HG03354 (cell line): ENCODE data around the gene DOHH.
"Not testable (repeated sequence)": the region's sequence is repeated elsewhere in the genome, so short reads cannot be mapped to it uniquely, and the experiment has no call there.

Experiments
- ATAC-seq: cut with Tn5 transposase; IDR thresholded peaks from one replicate; pipeline ENCODE4 v1.9.1; 2021; ENCODE audit warnings: mild to moderate bottlenecking; ENCODE audit not compliant: unreplicated experiment, poor library complexity, severe bottlenecking

The DOHH gene

DNA sequence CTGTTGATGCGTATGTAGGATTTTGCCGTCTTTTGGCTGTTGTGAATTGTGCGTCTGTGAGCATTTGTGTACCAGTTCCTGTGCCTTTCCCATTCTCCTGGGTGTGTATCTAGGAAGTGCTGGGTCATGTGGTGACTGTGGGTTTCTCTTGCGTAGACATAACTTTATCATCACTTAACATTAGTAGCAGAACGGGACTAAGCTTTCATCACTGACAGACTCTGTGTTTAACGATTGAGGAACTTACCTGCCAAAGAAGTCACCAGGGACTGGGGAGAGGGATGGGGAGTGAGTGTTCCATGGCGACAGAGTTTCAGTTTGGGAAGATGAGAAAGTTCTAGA lies 20.6 kb upstream of the DOHH start:
- no peak for ATAC-seq

DNA sequence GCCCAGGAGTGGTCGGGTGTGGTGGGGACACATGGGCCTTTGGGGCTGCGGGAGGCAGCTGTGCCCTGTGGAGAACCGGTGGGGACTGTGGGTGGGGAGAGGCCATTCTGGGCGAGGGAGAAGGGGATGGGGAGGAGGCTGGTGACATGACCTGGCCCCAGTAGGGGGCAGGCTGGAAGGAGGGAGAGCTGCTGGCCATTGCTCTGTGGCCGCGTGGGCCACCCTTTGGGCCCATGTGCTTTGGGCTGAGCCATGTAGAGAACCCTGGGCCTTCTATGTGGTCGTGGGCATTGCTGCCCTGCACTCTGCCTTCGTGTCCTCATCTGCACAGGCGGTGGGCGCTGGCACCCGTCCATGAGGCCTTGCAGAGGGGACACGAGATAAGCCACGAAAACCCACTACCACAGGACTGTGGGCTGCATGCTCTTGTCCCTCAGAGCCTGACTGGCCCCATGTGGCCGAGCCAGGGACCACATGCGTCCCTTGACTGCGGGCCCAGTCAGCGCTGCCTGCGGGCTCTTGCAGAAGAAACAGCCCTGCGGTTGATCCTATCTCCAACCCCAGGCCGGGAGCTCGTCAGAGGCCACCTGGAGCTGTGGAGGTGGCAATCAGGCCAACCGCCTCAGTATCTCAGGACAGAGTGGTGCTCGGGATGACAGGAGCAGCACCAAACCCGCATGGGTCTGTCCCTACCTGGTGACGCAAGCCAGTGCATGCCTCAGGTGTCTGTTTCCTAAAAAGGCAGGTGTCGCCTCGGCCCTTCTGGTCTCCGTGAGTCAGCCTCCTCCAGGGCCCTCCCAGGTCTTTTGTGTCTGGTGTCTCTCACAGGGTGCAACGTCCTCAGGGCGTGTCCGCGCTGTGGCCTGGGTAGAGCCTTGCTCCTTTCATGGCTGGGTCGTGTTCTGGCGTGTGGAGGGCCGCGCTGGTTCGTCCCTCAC lies 20.0 kb upstream of the DOHH start:
- ATAC-seq, result no peak

DNA sequence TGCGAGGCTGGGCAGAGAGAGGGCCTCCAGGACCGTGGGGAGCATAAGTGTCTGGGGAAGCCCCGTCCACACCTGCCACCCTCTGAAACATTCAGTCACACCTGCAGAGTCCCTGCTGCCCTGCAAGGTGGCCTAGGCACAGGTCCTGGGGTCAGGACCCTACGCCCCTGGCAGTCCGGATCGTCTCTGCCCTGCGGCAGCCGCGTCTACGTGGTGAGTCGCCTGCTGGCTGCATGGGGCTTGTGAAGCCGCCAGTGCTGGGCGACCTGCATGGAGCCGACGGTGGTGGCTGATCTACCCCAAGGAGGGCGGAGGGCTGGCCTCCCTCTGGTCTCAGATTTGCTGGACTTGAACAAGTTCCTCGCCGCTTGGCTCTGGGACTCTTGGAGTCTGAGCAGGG lies 18.7 kb upstream of the DOHH start:
- ATAC-seq, result no peak

DNA sequence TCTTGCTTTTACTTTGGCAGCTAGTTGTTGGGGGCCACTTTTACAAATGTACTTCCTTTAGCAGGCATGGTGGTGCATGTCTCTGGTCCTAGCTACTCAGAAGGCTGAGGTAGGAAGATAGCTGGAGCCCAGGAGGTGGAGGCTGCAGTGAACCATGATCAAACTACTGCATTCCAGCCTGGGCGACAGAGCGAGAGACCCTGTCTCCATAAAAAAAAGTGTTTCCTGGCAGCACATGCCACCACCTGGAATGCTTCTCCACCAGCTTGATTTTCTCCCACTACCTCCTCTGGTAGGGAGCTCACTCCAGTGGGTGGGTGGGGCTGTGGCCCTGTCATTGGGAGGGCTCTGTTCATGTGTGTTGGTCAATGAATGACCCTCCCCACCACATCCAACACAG lies 18.2 kb upstream of the DOHH start:
- ATAC-seq, result no peak

DNA sequence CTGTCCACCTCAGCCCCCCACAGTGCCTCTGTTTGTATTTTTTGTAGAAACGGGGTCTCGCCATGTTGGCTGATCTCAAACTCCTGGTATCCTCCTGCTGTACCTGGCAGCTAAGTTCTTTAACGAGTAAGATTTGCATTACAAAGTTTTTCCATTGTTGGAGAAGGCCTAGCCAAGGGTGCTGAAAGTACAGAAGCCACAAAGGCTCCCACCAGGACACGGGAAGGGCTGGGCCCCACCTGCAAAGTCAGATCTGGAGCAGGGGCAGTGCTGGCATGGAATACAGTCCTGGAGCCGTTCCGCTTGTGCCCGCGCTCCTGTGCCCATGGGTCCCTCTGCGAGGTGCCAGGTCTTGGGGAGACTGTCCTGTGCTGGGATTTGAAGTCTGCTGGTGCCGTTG lies 17.8 kb upstream of the DOHH start:
- no peak for ATAC-seq

DNA sequence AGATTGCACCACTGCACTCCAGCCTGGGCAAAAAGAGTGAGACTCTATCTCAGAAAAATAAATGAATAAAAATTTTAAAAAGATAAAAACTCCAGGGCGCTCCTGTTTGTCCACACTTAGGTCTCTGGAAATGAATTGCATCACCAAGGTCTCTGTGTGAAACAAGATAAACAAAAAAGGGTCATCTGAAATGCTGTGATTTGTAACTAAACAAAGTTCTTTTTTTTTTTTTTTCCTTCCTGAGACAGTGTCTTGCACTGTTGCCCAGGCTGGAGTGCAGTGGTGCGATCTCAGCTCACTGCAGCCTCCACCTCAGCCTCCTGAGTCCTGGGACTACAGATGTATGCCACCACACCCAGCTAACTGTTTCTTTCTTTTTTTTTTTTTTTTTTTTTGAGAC lies 17.2 kb upstream of the DOHH start:
- ATAC-seq, result no peak

DNA sequence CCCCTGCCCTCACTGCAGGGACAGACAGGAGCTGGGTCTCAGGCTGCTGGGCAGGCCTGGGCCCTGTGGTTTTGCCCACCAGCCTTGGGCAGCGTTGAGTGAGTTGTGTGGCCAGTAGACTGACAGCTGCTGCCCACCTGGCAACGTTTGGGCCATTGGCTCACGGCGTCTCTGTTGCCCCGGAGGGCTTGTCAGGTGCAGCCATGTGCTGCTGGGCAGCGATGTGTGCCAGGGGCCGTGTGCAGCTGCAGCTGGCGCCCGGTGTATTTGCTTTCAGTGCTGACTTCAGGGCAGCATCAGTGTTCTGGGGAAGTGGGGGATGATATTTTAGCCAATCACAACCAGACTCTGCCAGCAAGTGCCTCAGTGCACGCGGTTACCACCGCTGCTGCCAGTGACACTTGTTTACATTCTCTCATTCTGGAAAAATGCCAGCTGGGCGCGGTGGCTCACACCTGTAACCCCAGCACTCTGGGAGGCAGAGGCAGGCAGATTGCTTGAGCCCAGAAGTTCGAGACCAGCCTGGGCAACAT lies 16.3 kb upstream of the DOHH start:
- peak; percentile 62 for ATAC-seq

DNA sequence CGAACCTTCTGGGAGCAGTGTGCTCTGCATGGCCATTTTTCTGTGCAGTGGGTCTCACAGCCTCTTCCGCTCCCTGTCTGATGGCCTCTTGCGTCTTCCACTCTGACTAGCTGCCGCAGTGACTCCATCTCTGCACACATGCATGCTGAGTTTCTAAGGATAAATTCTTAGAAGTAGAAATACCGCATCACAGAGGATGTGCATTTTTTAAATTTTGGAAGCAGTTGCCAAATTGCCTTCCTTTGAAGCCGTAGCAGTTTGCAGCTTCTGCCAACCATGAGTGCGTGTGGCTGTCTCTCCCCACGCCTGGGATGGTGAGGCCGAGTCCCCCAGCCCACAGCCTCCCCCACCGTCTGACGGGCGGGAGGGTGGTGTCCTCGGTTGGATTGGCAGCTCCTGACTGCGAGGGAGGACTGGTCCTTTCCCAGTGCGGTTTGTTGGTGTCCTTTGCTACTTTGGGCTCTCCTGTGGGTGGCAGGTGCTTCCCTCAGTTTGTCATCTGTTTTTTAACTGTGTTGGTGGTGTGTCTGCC lies 15.5 kb upstream of the DOHH start:
- no peak for ATAC-seq

DNA sequence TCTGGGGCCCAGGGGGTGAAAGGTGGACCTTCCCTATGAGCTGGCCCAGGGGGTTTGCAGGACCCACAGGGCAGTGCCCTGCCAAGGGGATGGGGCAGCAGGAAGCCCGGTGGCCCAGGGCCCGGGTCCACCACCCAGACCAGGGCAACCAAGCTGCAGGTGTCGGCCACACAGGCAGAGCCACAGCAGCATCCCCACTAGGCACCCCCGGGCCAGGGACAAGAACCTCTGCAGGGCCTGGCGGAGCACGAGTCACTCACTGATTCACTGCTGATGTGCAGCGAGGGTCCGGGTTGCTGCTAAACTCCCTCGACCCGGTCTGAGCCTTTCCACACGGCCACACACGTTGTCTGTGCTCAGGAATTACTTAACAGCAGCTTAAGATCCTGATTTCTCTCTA lies 14.5 kb upstream of the DOHH start:
- ATAC-seq, result no peak

DNA sequence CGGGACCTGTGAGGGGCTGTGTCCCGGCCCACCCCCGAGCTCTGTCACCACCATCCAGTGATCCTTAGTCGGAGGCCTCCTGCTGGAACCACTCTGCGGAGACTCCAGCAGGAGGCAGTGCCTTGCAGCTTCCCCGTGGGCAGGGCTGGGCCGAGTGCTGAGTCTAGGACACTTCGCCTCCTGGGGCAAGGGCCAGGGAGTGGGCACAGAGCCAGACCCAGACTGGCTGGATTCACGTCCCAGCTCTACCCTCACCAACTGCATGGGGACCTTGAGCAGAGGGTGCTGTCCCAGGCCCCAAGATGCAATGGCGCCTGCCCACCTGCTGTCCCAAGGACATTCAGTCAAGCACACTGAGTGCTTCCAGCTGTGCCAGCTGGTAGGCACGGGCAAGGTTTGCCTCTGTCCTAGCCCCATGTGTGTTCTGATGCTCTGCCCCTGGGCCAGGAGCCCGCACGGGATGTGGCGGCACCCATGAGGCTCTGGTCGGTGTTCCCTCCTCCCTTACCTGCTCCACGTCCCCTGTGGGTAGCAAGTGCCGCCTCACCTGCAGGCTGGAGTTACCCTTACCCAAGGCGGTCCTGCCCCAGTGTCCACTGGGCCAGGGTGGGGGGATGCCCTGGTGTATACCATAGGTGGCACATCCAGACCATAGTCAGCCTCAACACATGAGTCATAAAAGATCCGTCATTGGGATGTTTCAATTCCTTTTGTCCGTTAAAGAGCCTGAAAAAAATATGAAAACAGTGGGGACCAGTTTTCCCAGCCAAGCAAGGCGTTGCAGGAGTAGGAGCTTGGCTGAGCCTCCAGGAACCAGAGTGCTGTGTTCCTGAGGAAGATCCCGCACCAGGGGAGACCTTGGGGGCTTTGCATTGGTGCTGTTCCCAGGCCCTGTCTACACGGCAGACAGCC lies 13.0 kb upstream of the DOHH start:
- no peak for ATAC-seq

DNA sequence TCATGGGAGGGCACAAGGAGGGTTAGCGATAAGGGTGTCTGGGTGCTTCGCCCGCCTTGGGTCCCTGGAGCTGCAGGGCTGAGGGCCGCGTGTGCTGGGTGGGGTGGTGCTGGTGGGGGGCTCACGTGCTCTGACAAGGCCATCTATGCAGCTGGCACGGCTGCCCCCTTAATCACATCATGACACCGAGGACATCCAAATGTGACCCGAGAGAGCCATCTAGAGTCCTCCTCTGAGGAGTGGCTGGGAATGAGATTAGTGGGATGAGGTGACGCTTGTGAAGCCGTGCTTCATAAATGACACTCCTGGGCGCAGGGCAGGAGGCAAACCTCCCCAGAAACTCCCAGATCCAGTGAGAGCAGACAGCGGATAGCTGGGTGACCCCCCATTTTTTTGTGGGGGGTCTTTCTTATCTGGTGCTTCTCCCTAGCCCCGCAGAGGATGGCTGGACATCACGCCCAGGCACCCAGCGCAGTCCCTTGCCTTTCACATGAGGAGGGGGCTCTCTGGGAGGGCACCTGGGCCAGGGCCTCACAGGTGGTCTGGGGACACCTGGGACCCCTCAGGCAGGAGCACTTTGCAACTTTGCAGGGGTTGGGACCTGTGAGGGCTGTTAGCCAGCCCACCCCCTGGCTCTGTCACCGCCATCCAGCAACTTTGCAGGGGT lies 12.2 kb upstream of the DOHH start:
- ATAC-seq, result no peak

DNA sequence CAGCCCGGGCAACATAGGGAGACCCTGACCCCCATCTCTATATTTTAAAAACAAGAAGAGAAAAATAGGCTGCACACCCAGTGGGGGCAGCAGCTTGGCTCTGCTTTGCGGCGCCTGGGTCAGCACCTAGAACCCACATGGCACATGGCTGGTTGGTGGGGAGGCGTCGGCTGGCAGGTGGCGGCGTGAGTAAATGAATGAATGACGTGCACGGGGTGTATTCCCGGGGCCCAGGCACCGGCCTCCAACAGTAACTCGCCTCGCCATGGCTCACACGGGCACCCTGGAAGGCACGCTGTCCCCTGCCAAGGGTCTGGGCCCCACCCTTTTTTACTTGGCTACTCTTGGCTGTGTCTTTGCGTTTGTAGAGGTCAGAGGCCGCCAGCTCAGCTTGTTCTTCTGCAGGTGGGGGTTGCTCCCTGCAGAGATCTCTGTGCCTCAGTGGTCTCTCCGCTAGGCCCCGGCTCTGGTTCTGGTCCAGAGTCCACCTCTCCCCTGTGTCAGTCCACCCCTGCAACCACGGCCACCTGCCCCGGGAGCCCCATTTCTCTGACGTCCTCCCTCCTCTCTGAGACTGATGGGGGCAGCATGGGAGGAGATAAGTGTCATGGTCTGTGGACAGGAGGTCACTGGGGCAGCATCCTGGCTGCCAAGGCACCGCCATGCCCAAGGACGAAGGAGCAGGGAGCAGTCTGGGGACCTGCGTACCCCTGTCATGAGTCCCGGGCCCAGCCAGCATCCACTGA lies 11.2 kb upstream of the DOHH start:
- no peak for ATAC-seq

DNA sequence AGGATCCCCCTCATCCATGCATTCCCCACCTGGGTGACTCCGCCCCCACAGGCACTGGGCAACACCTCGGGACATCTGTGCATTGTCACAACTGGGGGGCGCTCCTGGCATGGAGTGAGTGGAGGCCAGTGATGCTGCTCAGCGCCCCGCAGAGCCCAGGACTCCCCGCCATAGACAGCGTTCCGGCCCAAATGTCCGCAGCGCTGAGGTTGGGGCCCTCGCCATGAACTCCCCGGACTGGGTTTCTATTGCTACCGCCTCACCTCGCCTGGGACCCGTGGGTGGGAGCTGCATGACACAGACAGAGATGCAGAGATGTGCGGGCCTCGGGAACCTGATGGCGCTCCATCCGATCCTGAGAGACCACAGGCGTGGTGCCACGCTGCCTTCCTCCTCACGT lies 10.3 kb upstream of the DOHH start:
- no peak for ATAC-seq

DNA sequence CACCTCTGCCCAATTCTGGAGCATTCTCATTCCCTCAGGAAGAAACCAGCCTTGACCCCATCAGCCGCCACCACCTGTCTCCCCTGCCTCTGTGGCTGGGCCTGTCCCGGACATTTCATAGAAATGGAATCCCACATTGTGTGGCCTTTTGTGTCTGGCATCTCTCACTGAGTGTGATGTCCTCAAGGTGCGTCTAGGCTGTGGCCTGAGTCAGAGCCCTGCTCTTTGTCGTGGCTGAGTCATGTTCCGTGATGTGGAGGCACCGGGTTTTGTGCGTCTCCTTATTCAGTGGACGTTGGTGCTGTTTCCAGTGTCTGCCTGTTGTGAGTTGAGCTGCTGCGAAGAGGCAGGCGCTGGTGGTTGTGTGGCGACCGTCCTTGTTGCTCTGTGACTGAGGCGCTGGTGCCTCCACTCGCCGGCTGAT lies 9.1 kb upstream of the DOHH start:
- no peak for ATAC-seq

DNA sequence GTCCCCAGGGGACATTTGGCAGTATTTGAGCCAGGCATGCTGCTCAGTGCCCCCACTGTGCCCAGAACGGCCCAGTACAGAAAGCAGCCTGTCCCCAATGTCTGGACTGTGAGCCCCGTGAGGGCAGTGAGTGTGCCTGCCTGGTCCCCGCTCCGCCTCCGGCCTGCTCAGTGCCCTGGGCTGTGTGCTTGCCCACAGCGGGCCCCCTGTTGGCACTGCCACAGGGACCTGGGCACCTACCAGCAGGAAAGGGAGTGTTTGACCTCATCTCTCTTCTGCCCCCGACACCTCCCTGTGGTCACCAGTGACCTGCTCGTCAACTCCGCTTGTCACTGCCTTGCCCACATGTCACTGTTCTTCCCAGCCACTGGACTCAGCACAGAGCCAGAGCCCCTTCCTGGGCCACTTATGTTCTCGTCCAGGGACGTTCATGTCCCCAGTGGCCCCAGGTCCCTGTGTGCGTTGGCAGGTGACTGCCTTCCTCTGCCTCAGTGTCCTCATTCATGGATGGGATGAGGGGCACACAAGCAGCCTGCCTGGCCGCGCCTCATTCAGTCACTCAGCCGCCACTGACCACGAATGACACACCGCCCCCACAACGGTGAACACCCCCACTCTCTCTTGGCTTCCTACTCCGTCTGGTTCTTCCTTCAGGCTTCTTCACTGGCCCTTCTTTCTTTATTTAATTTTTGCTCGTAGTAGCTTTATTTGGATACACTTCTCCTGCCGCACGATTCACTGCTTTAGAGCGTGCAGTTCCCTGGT lies 8.5 kb upstream of the DOHH start:
- no peak for ATAC-seq

DNA sequence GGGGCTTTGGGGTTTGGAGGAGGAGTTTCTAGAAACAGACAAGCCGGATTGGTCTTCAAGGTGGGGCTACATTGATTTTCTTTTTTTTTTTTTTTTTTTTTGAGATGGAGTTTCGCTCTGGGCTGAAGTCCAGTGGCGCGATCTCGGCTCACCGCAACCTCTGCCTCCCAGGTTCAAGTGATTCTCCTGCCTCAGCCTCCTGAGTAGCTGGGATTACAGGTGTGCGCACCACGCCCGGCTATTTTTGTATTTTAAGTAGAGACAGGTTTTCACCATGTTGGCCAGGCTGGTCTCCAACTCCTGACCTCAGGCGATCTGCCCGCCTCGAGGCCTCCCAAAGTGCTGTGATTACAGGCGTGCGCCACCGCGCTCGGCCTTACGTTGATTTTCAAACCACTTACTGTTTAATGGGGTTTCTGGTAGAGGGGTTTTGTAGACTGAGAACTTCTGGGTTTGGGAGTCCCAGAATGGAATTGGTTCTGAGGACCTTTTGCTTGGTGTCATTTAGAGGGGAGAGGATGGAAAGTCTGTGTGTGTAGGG lies 7.7 kb upstream of the DOHH start:
- ATAC-seq, result not testable (repeated sequence)

DNA sequence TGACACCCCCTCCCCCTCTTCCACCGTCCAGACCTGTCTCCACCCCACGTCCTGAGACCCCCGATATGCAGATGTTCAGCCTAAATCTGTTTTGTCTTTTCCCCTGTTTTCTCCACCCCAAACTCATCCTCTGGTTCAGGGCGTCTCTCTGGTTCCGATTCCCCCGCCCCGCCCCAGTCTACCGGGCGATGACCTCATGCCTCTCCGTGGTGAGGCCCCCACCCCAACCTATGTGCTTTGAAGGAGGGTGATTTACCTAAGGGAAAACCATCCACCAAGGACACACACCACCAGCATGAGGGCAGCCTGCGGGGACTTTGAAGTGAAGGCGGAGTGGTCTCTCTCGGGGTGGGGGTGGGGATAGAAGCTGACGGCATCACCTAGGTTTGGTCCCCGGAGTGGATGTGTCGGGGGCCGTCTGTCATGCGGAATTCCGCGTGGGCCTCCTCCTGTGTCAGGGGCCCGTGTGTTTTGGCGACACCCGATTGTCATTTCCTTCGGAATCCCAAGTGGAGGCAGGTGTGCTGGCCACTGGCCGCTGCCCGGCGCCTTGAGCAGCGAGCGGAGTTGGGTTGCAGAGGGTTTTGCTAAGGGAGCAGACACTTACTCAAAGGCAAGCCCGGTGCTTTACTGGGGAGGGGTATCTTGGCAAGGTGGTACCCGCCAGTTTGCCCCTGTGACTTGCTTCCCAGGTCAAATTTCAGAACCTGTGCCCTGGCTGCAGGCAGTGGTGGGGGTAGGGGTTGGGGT lies 7.1 kb upstream of the DOHH start:
- no peak for ATAC-seq
